Keratinocyte (primary cell): Measurements from ENCODE around the gene C16orf82.

Source experiments
- CTCF ChIP-seq, 3 experiments: IDR thresholded peaks in 1 of 3; conservative IDR thresholded peaks in 1 of 3; optimal IDR thresholded peaks in 1 of 3; 2 replicates in 2 of 3; 3 replicates in 1 of 3; pipeline versions ENCODE3 to v1.5.1; 2011; ENCODE audit warnings: low read length in 3 of 3, mild to moderate bottlenecking in 3 of 3, moderate library complexity in 2 of 3, control low read depth in 1 of 3, inconsistent platforms in 1 of 3; ENCODE audit not compliant: insufficient read depth in 2 of 3; ENCODE audit errors: extremely low read depth in 1 of 3
- EZH2 ChIP-seq: IDR thresholded peaks from one replicate; pipeline ENCODE4 v1.6.1; 2012; ENCODE audit warnings: inconsistent platforms, mild to moderate bottlenecking, low read length, moderate library complexity

GRCh38 chr16:27053996-27054395 is 12.7 kb upstream of the C16orf82 start:
- TF ChIP-seq EZH2 (no peak), CTCF (optimal IDR thresholded peaks at IDR 0.05 in 1 of 3, IDR thresholded peaks at IDR 0.05 in 1 of 3, conservative IDR thresholded peaks at IDR 0.05 in 1 of 3; ENCODE audit: extremely low read depth in 1 of 3, insufficient read depth in 2 of 3, low read length in 3 of 3) (no peak)
